ENCODE data around the gene NUF2. TPM values are rescaled to one million over a fixed set of nuclear protein-coding genes. Genes with fewer than 3 reads are reported as not detected.

Gene NUF2
- total and polyA plus RNA-seq, 2 of the 8 experiments (the other 6 are each of a cell fraction or from before 2014, with no cell fraction given): 12.1 to 28.3 TPM

DNA sequence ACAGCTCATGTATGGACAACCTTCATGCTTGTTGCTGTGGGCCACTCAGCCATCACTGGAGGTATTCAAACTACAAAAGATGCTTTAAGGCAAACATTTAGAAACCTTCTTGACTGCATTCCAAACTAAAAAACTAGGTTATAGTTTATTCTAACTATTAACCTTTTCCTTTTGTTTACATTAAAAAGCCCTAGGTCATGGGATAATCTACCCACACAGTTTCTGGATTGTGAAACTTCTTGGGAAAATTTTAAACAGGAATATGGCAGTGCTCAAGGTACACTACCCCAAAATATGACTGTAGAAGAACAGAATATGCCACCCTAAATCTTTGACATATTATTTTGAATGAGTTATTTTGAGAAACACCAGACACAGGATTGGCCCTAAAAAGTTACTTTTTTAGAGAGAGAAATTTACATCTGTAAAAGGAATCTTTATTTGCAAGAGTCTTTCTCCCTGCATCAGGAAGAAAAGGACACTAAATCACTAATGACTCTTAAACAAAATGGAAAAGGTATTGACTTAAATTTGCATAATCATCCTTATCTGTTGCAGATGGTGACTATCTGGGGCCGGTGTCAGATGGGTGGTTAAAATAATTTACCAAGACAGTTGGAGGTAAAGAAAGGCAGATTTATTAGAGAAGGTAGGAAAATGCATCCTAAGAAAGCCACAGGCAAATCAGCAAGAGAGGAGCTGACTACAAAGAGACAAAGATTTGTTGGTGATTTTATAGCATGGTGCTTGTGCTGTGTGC, 25.1 kb upstream of the NUF2 start:
- Histone ChIP-seq H4K8ac (ENCODE audit: extremely low read depth, insufficient read depth, low read length) (no peak overlapping the region), H2AK5ac (ENCODE audit: low read depth, low read length) (no peak overlapping the region), H3K79me1 (ENCODE audit: low read depth, low read length) (no peaks in the 10 kb centered on the region), H3K4me1 (replicated peaks in 1 of 4; ENCODE audit: control insufficient read depth in 3 of 4, insufficient read depth in 4 of 4, low read length in 3 of 4) (peaks cover 0 to 3% (median 0%) of the 10 kb centered on the region in 4 experiments; a peak in 3 of 7 replicates), H3K23ac (ENCODE audit: insufficient read length) (no peak overlapping the region), H2AFZ (ENCODE audit: low read length) (no peak overlapping the region), H2BK20ac (ENCODE audit: low read length) (no peak overlapping the region), H4K5ac (ENCODE audit: insufficient read length, low read depth, low read length) (no peak overlapping the region), H2BK12ac (ENCODE audit: low read depth, low read length) (no peak overlapping the region), H3K4ac (replicated peaks; ENCODE audit: insufficient read length, low read depth, low read length) (no peak overlapping the region), H4K20me1 (replicated peaks in 1 of 2; ENCODE audit: control insufficient read depth in 1 of 2, insufficient read depth in 2 of 2, low read length in 2 of 2) (no peaks in the 10 kb centered on the region), H3K27me3 (replicated peaks in 1 of 4; ENCODE audit: control insufficient read depth in 3 of 4, extremely low read depth in 1 of 4, insufficient read depth in 3 of 4, low read length in 3 of 4) (no peaks in the 10 kb centered on the region), H3K9ac (replicated peaks in 1 of 4; ENCODE audit: extremely low read depth in 1 of 4, low read depth in 3 of 4, low read length in 3 of 4) (no peak overlapping the region), H3K56ac (replicated peaks; ENCODE audit: insufficient read length, low read depth, low read length) (no peak overlapping the region), H3K4me2 (ENCODE audit: insufficient read depth in 1 of 2, low read depth in 2 of 2, low read length in 2 of 2) (no peak overlapping the region), H3K14ac (ENCODE audit: insufficient read length) (no peak overlapping the region), H2BK5ac (ENCODE audit: low read depth, low read length) (no peak overlapping the region), H3K23me2 (ENCODE audit: low read depth, low read length) (no peaks in the 10 kb centered on the region), H3K4me3 (ENCODE audit: extremely low read depth in 1 of 4, insufficient read depth in 2 of 4, low read depth in 3 of 4, low read length in 4 of 4) (no peak overlapping the region), H3K36me3 (ENCODE audit: control insufficient read depth in 2 of 4, insufficient read depth in 4 of 4, low read length in 3 of 4) (0 out of 8 replicates have a peak, but pooled peaks cover 0 to 2% (median 0%) of the 10 kb centered on the region in 4 experiments), H2BK15ac (ENCODE audit: low read length) (no peak overlapping the region), H2BK120ac (replicated peaks; ENCODE audit: low read depth, low read length) (no peak overlapping the region), H3K79me2 (ENCODE audit: control insufficient read depth in 1 of 2, insufficient read depth in 2 of 2, low read length in 2 of 2) (no peaks in the 10 kb centered on the region), H3K18ac (ENCODE audit: extremely low read depth, low read length) (no peak overlapping the region; the same call in 1 of the 2 replicates), H3K9me3 (ENCODE audit: insufficient read depth in 2 of 2, low read depth in 1 of 2, low read length in 1 of 2) (no peaks in the 10 kb centered on the region), H4K91ac (replicated peaks; ENCODE audit: insufficient read length, low read length) (no peak overlapping the region), H3K27ac (ENCODE audit: low read depth, low read length) (no peak overlapping the region)
- TF ChIP-seq BACH1 (IDR thresholded peaks at IDR 0.05; ENCODE audit: low read length): no peak
- no peak for TF ChIP-seq ATF3 (IDR thresholded peaks at IDR 0.05; ENCODE audit: insufficient read depth, low read depth, low read length)
- no peak for TF ChIP-seq SP2 (IDR thresholded peaks at IDR 0.05; ENCODE audit: low read length)
- TF ChIP-seq ZNF274 (IDR thresholded peaks at IDR 0.05; ENCODE audit: borderline replicate concordance, extremely low read depth, low read length): no peak
- no peak for TF ChIP-seq CTBP2 (IDR thresholded peaks at IDR 0.05; ENCODE audit: borderline replicate concordance, insufficient read depth, insufficient read length, low read length)
- no peak for TF ChIP-seq KDM4A (IDR thresholded peaks at IDR 0.05; ENCODE audit: low read depth, low read length, severe bottlenecking)
- TF ChIP-seq CBX5 (IDR thresholded peaks at IDR 0.05; ENCODE audit: low read depth, low read length): no peak
- DNase-seq (ENCODE audit: low read depth in 1 of 2, low spot score in 2 of 2): no peak
- FAIRE-seq: no peak
- ChIA-PET POLR2A (ENCODE audit: partially characterized antibody) (no interaction called here), CTCF (ENCODE audit: partially characterized antibody) (interaction anchor here (0.6 to 0.8 kb wide), 2 partner anchors 292 to 443 kb away, joined by 3 to 5 read pairs; no protein-coding TSS in a partner anchor)
- 92% methylated on average over 1 of the region's 1 CpG; no CpG with 5 or more reads in 1 of the 2 experiments for WGBS, 2 experiments (ENCODE audit: extremely low coverage in 1 of 2, insufficient coverage in 1 of 2, insufficient read length in 1 of 2, insufficient replicate concordance in 2 of 2, low coverage in 1 of 2, low lambda C conversion rate in 2 of 2, missing lambda C conversion rate in 1 of 2)

All from H1 (cell line).